ENCODE results near the gene GOLGB1.

Gene GOLGB1

GRCh38 chr3:121660356-121661171 lies 89.0 kb downstream of the GOLGB1 start, which contains the start of gene HCLS1:
HCLS1 (minus strand) TSS chr3:121660903; CDS start chr3:121658347, 2,556 bp downstream.
- Histone ChIP-seq H3K27me3 (replicated peaks; ENCODE audit: control insufficient read depth, insufficient read depth, low read length) (no peaks in the 10 kb centered on the region), H3K4me3 (replicated peaks; ENCODE audit: low read depth, low read length) (peak within 1 kb of the TSS; percentile 71), H3K36me3 (ENCODE audit: control insufficient read depth, insufficient read depth, low read length) (peaks cover 17% of the 10 kb centered on the region)
- peak; percentile 85 for DNase-seq (ENCODE audit: extremely low read depth, insufficient read length)
- no peak for TF ChIP-seq CTCF (IDR thresholded peaks at IDR 0.05; ENCODE audit: insufficient read depth, low read length, poor library complexity, severe bottlenecking)

GRCh38 chr3:121659586-121659985 lies 90.0 kb downstream of the GOLGB1 start:
- TF ChIP-seq CTCF (IDR thresholded peaks at IDR 0.05; ENCODE audit: insufficient read depth, low read length, poor library complexity, severe bottlenecking), result no peak
- Histone ChIP-seq H3K4me3 (replicated peaks; ENCODE audit: low read depth, low read length) (peak overlapping the region; percentile 71), H3K27me3 (replicated peaks; ENCODE audit: control insufficient read depth, insufficient read depth, low read length) (no peaks in the 10 kb centered on the region), H3K36me3 (ENCODE audit: control insufficient read depth, insufficient read depth, low read length) (peaks cover 14% of the 10 kb centered on the region)
- DNase-seq (ENCODE audit: extremely low read depth, insufficient read length), result no peak

- H3K4me3 ChIP-seq (replicated peaks; ENCODE audit: low read depth, low read length), result peak overlapping the region; percentile 71
- TF ChIP-seq CTCF (IDR thresholded peaks at IDR 0.05; ENCODE audit: insufficient read depth, low read length, poor library complexity, severe bottlenecking), result no peak
- no peak for DNase-seq (ENCODE audit: extremely low read depth, insufficient read length)
- peaks cover 16% of the 10 kb centered on the region for H3K36me3 ChIP-seq (ENCODE audit: control insufficient read depth, insufficient read depth, low read length)
- no peaks in the 10 kb centered on the region for H3K27me3 ChIP-seq (replicated peaks; ENCODE audit: control insufficient read depth, insufficient read depth, low read length)
These were observed 90.7 kb downstream of the GOLGB1 start for GRCh38 chr3:121658716-121659435.

- peaks cover 17% of the 10 kb centered on the region for H3K36me3 ChIP-seq (ENCODE audit: control insufficient read depth, insufficient read depth, low read length)
These were observed 94.8 kb downstream of the GOLGB1 start for GRCh38 chr3:121654493-121655385.

More at GRCh38 chr3:121654493-121655385, 94.8 kb downstream of the GOLGB1 start:
- H3K27me3 ChIP-seq (replicated peaks; ENCODE audit: control insufficient read depth, insufficient read depth, low read length), result no peaks in the 10 kb centered on the region
- peak; percentile 35 for DNase-seq (ENCODE audit: extremely low read depth, insufficient read length)
- H3K4me3 ChIP-seq (replicated peaks; ENCODE audit: low read depth, low read length), result no peak overlapping the region
- no peak for TF ChIP-seq CTCF (IDR thresholded peaks at IDR 0.05; ENCODE audit: insufficient read depth, low read length, poor library complexity, severe bottlenecking)
